Adipocyte (in vitro differentiated cells): ENCODE results near the gene CCR8.
A peak's percentile ranks its signal among the peaks of the same experiment; 100 is the strongest.

Experiments
- DNase-seq: peaks from one replicate; pipeline ENCODE4 v3.0.0-alpha.2; 2015; ENCODE audit warnings: low read depth
- H3K27me3 ChIP-seq: replicated peaks from 2 replicates; pipeline ENCODE4 v1.7.0; 2013; ENCODE audit warnings: mild to moderate bottlenecking, low read length, moderate library complexity; ENCODE audit not compliant: control insufficient read depth, insufficient read depth
- H3K36me3 ChIP-seq: 2 replicates; pipeline ENCODE4 v1.7.0; 2013; ENCODE audit warnings: low read length, mild to moderate bottlenecking, moderate library complexity; ENCODE audit not compliant: control insufficient read depth, insufficient read depth, severe bottlenecking
- H3K4me1 ChIP-seq: 2 replicates; pipeline ENCODE4 v1.7.0; 2013; ENCODE audit warnings: mild to moderate bottlenecking, low read length, moderate library complexity; ENCODE audit not compliant: control insufficient read depth, insufficient read depth
- H3K4me3 ChIP-seq: 2 replicates; pipeline ENCODE4 v1.7.0; 2013; ENCODE audit warnings: mild to moderate bottlenecking, low read length, moderate library complexity
- H3K9ac ChIP-seq: 2 replicates; pipeline ENCODE4 v1.7.0; 2013; ENCODE audit warnings: mild to moderate bottlenecking, low read length, moderate library complexity
- H3K9me3 ChIP-seq: 2 replicates; pipeline ENCODE4 v1.7.0; 2013; ENCODE audit warnings: mild to moderate bottlenecking, low read length, moderate library complexity; ENCODE audit not compliant: control insufficient read depth

The CCR8 gene, protein sequence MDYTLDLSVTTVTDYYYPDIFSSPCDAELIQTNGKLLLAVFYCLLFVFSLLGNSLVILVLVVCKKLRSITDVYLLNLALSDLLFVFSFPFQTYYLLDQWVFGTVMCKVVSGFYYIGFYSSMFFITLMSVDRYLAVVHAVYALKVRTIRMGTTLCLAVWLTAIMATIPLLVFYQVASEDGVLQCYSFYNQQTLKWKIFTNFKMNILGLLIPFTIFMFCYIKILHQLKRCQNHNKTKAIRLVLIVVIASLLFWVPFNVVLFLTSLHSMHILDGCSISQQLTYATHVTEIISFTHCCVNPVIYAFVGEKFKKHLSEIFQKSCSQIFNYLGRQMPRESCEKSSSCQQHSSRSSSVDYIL

DNA sequence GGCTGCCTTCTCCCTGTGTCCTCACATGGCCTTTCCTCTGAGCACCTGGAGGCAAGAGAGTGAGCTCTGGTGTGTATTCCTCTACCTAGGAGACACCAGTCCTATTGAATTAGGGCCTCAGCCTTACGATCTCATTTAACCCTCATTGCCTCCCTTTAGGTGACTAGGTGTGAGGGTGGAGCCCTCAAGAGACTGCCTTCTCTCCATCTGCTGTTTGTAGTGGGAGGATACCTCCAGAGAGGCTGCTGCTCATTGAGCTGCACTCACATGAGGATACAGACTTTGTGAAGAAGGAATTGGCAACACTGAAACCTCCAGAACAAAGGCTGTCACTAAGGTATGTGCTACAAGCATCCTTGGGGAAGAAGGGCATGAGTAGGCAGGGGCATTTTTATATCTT is at the start of gene CCR8:
Gene CCR8, plus strand, starts transcription at position 217 of the 400 bp plus-strand sequence. CDS start 2,623 bp downstream, outside the sequence.
- H3K36me3 ChIP-seq: no peaks in the 10 kb centered on the region

DNA sequence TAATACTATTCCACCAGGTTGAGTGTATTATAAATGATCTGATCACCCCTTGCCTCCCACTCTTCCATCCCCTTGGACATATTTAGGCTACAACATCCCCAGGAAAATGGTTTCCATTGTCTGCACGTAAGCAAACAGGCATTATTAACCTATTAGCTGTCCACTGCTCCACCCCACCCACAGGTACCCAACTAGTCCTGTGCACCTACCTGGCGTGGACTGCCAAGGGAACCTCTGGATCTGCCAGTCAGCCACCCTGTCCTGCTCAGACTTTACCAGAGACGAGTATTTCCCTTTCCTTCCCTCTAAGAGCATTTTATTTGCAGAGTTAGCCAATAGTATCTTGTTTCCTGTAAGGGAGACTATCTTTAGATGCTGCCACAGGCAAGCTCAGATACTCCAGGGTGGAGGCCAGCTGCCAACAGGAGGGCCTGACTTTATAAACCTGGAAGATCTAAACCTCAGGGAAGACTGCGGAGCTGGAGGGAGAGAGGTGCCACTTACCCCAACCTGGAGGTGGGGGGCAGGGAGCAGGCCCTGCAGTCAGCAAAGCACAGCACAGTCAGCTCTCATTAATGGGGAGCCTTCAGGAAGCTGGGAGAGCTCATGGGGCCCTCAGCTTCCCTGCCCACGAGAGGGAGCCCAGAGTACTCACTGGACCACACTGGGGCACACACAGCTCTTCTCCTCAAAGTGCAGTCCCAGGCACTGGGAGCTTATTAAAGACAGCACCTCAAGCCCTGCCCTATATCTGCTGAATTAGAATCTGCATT is 49.6 kb upstream of the CCR8 start, which contains the start of gene CX3CR1:
Gene CX3CR1, minus strand, starts transcription at position 292 of the 773 bp plus-strand sequence. CDS start 13,527 bp downstream, outside the sequence.
- no peak within 1 kb of the TSS for H3K4me3 ChIP-seq
- no peaks in the 10 kb centered on the region for H3K36me3 ChIP-seq
- H3K27me3 ChIP-seq: peaks cover 20% of the 10 kb centered on the region
- no peak for DNase-seq
- H3K9ac ChIP-seq: no peak within 1 kb of the TSS
- no peaks in the 10 kb centered on the region for H3K9me3 ChIP-seq
- H3K4me1 ChIP-seq: peaks cover 4% of the 10 kb centered on the region

More for the DNA sequence above, at the start of gene CCR8:
- Histone ChIP-seq H3K4me3 (no peak within 1 kb of the TSS), H3K4me1 (no peaks in the 10 kb centered on the region), H3K27me3 (peaks cover 11% of the 10 kb centered on the region), H3K9ac (no peak within 1 kb of the TSS), H3K9me3 (no peaks in the 10 kb centered on the region)
- DNase-seq: no peak

DNA sequence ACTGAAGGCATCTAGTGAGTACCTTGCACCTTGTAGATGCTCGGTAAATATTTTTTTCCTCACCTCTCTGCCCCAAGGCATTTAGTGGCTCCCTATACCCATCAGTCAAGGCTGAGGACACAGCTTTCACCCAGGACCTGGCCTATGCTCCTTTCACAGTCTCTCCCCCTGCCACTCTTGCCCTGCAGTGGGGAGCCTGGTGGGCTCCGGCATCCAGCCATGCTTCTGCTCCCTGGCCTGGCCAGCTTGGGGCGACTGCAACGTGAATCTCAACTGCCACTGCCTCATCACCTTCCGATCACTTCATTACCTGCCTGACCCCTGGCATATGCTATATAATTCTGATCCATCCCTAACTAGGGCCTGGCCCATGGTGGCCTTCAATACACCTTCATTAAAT is 48.9 kb upstream of the CCR8 start:
- Histone ChIP-seq H3K36me3 (no peaks in the 10 kb centered on the region), H3K9ac (no peak overlapping the region), H3K9me3 (no peaks in the 10 kb centered on the region), H3K27me3 (peaks cover 20% of the 10 kb centered on the region), H3K4me3 (no peak overlapping the region), H3K4me1 (peaks cover 4% of the 10 kb centered on the region)
- DNase-seq: no peak

DNA sequence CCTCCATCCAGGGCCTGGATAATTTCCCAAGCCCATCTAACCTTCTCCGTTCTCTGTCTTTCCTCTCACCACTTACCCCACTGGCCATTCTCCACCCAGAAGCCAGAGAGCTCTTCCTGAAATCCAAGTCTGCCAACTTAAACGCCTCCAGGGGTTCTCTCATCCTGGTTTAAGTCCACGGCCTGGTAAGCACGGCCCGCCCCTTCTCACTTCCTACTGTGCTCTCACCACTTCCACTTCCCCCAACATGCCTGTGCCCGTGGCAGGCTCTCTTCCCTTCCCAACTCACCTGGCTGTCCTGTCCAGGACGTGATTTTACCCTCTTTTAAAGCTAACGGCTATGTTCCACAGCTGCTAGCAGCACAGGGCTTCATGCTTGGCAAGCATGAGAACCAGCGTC is 48.0 kb upstream of the CCR8 start:
- no peak for DNase-seq
- Histone ChIP-seq H3K27me3 (peaks cover 12% of the 10 kb centered on the region), H3K9me3 (no peaks in the 10 kb centered on the region), H3K36me3 (no peaks in the 10 kb centered on the region), H3K4me1 (peaks cover 4% of the 10 kb centered on the region), H3K4me3 (no peak overlapping the region), H3K9ac (no peak overlapping the region)

DNA sequence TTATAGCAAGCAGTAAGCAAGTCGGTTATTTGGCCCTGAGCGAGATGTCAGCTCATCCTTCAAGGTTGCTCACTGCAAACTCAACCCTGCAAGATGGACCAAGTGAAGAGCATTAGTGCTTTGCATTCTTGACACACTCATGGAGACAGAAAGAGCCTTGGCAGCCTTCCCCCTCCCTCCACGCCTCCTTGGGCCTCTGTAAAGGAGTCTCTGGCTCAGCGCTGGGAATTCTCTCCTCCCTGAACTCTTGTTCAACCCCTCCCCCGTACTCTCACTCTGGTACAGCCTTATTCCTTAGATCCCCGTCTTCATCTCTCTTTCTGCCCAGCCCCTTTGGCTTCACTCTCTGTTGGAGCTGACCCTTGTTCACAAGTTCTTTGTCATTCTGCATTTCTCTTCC is 47.5 kb upstream of the CCR8 start:
- no peak overlapping the region for H3K9ac ChIP-seq
- H3K36me3 ChIP-seq: no peaks in the 10 kb centered on the region
- peaks cover 8% of the 10 kb centered on the region for H3K27me3 ChIP-seq
- DNase-seq: no peak
- no peak overlapping the region for H3K4me3 ChIP-seq
- no peaks in the 10 kb centered on the region for H3K9me3 ChIP-seq
- H3K4me1 ChIP-seq: peaks cover 4% of the 10 kb centered on the region

DNA sequence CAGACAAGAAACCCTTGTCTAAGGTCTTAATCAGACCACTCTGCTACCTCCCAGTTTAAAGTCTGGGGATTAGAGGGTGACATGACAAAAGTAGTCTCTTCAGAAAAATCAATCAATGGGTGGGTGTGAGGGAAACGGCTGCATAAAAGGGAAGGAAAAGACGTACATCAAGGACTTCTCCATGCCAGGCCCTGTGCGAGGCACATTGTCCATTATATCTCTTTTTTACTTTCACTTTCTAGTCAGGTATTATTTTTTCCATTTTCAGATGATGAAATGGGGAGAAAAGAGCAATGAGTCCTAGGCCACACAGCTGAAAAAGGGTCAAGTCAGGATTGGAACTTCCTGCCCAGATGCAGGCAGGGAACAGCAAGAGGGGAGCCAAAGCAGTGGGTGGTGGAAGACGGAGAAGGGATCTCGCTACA is 45.0 kb upstream of the CCR8 start:
- no peak overlapping the region for H3K4me3 ChIP-seq
- no peak for DNase-seq
- no peaks in the 10 kb centered on the region for H3K4me1 ChIP-seq
- no peaks in the 10 kb centered on the region for H3K36me3 ChIP-seq
- no peaks in the 10 kb centered on the region for H3K9me3 ChIP-seq
- no peaks in the 10 kb centered on the region for H3K27me3 ChIP-seq
- no peak overlapping the region for H3K9ac ChIP-seq

DNA sequence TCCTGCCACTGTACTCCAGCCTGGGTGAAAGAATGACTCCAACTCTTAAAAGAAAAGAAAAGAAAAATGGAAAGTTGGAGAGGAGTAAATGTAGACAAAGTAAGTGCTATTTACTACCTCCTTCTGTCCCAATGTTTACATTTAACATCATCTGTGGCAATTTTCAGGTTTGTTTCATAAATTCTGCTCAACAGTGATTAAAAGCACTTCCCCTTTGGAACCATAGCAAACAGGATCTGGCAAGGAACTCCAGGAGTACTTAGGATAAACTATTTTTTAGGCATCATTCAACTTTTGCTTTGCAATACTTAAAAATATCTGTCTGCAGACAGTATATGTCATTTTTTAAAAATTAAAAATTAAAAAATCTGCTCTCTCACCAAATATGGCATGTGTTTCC is 44.2 kb upstream of the CCR8 start:
- no peaks in the 10 kb centered on the region for H3K4me1 ChIP-seq
- no peaks in the 10 kb centered on the region for H3K9me3 ChIP-seq
- H3K9ac ChIP-seq: no peak overlapping the region
- H3K4me3 ChIP-seq: no peak overlapping the region
- H3K27me3 ChIP-seq: no peaks in the 10 kb centered on the region
- no peaks in the 10 kb centered on the region for H3K36me3 ChIP-seq
- DNase-seq: no peak

DNA sequence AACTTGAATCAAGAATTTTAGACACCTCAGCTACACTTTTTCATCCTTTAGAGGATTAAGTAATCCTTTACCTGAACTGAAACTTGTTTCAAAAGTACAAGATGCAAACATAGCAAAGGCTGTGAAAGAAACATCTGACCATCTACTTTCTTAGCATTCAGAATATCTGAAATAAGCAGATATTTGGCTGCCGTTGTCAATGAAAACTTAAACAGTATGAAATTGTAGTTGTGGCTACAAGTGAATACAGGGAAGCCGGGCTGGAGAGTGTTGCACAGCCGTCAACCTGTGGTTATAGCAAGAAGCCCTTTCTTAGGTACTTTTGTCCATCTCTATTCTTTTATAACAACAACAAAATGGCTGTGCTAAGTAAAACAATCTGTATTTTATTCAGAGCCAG is 42.7 kb upstream of the CCR8 start:
- Histone ChIP-seq H3K9ac (no peak overlapping the region), H3K4me3 (no peak overlapping the region), H3K36me3 (no peaks in the 10 kb centered on the region), H3K27me3 (no peaks in the 10 kb centered on the region), H3K4me1 (no peaks in the 10 kb centered on the region), H3K9me3 (no peaks in the 10 kb centered on the region)
- DNase-seq: no peak

DNA sequence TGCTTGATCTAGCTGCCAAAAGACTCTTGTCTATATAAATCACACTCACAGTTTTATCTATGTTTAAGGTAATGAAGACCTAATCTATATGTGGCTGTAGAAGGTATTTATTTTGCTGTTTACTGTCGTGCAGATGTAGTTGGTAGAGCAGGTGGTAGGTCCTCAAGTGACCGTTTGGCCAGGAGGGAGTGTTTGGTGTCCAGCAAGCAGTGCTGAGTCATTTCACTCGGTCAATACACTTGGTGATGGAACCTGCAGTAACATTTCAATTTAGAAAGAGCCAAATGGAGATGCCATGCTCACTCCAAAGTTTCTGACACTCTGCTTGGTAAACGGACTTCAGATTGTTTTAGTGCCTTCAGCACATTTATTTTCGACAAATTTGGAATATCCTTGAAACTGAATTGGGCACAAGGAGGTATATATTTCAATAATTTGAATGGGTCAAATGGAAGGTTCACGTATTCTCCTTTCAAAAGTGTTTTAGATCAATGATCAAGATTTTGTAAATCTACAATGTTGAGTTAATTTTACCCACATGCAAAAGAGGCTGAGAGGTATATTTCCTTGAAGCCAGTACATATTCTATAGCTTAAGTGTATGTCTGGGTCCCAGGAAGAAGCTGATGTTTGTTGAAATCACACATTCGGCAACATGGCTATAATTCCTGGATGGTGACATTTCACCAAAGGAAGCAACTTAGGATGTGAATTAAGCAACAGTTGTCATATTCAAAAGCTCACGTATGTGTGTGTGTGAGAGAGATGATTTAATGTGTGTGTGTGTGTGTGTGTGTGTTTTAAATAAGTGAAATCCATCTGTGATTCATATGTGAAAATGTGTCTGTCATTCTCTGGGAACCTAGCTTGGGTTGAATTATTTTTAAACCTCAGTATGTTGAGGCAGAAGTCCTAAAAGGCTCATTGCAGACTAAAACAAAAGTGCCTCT is 42.0 kb upstream of the CCR8 start:
- Histone ChIP-seq H3K9me3 (no peaks in the 10 kb centered on the region), H3K36me3 (no peaks in the 10 kb centered on the region), H3K9ac (no peak overlapping the region), H3K4me1 (no peaks in the 10 kb centered on the region), H3K27me3 (no peaks in the 10 kb centered on the region), H3K4me3 (no peak overlapping the region)
- peak; percentile 12 for DNase-seq

DNA sequence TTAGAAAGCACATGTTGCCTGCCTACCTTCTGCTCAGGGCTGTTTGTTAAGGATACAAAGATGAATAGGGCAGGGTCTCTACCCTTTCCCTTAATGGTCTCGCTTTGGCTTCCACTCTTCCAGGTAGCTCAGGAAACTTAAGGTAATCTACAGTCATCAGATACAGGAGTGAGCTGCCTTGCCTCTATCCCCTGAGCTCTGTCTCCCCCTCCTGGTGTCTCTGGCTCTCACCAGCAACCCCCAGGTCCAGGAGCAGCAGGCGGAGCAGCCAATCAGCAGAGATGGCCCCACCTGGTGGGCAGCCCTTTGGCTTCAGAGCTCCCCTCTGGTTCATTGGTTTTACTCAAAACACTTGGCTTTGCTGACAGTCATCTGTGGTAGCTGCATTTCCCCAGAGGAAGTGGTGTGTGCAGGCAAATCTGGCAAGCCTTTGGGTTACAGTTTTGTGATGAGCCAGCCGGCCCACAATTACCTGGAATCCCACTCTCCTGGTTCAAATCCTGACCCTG is 41.2 kb upstream of the CCR8 start:
- peak; percentile 78 for DNase-seq
- no peaks in the 10 kb centered on the region for H3K27me3 ChIP-seq
- H3K9ac ChIP-seq: no peak overlapping the region
- no peaks in the 10 kb centered on the region for H3K4me1 ChIP-seq
- no peaks in the 10 kb centered on the region for H3K36me3 ChIP-seq
- H3K9me3 ChIP-seq: no peaks in the 10 kb centered on the region
- H3K4me3 ChIP-seq: no peak overlapping the region
